WTC11 (cell line): Measurements from ENCODE around the gene HP1BP3. TPM values are rescaled to one million over a fixed set of nuclear protein-coding genes. Genes with fewer than 3 reads are reported as not detected.

ENCODE experiments used
- ATAC-seq: fragments of 200-7000 bp; cut with Tn5 transposase; 2 replicates; pipeline ENCODE4 v1.10.0; 2021; ENCODE audit warnings: mild to moderate bottlenecking, moderate library complexity
- CTCF ChIA-PET: fragments of 300-600 bp; sonication (Branson Sonifier 250); formaldehyde crosslinking; loops from one replicate; lab custom pipeline; 2021; ENCODE audit warnings: antibody characterized with exemption; lab: Charles Lee
- POLR2A ChIA-PET: fragments of 350-600 bp; sonication (Branson Sonifier 250); formaldehyde crosslinking; loops from one replicate; lab custom pipeline; 2021; ENCODE audit warnings: antibody characterized with exemption; lab: Charles Lee
- DNase-seq: peaks from one replicate; pipeline ENCODE4 v3.0.0; 2021; ENCODE audit warnings: low spot score
- H3K27ac Mint-ChIP-seq: 2 replicates; pipeline ENCODE4 v1.8.0; 2021; ENCODE audit warnings: mixed read lengths
- H3K27me3 Mint-ChIP-seq: 2 replicates; pipeline ENCODE4 v1.8.0; 2021; ENCODE audit warnings: low read depth, mild to moderate bottlenecking, moderate library complexity, mixed read lengths
- H3K36me3 Mint-ChIP-seq: 2 replicates; pipeline ENCODE4 v1.8.0; 2021; ENCODE audit warnings: mixed read lengths
- H3K4me1 Mint-ChIP-seq: 2 replicates; pipeline ENCODE4 v1.8.0; 2022; ENCODE audit warnings: mixed read lengths
- H3K4me3 Mint-ChIP-seq: 2 replicates; pipeline ENCODE4 v1.8.0; 2021; ENCODE audit warnings: mild to moderate bottlenecking, moderate library complexity, mixed read lengths
- H3K9me3 Mint-ChIP-seq: 2 replicates; pipeline ENCODE4 v1.8.0; 2021; ENCODE audit warnings: mixed read lengths
- ATF3 ChIP-seq: sonication (generic); formaldehyde crosslinking; conservative IDR thresholded peaks from 2 replicates; pipeline ENCODE4 v1.8.1; 2022; ENCODE audit warnings: mild to moderate bottlenecking, missing genetic modification reagents
- ATF6 ChIP-seq: sonication (generic); formaldehyde crosslinking; IDR thresholded peaks from 2 replicates; pipeline ENCODE4 v1.8.1; 2023; ENCODE audit warnings: mild to moderate bottlenecking, missing genetic modification reagents
- ELF4 ChIP-seq: sonication (generic); formaldehyde crosslinking; IDR thresholded peaks from 2 replicates; pipeline ENCODE4 v1.8.1; 2022; ENCODE audit warnings: low read depth, mild to moderate bottlenecking, moderate library complexity, missing genetic modification reagents
- ERG ChIP-seq: fragments of 250-450 bp; sonication (Bioruptor Pico); IDR thresholded peaks from 2 replicates; pipeline ENCODE4 v1.8.0; 2021; ENCODE audit warnings: mild to moderate bottlenecking
- ESRRA ChIP-seq: sonication (generic); formaldehyde crosslinking; IDR thresholded peaks from 2 replicates; pipeline ENCODE4 v1.8.1; 2022; ENCODE audit warnings: mild to moderate bottlenecking, missing genetic modification reagents, borderline replicate concordance
- FOXP4 ChIP-seq: sonication (generic); formaldehyde crosslinking; IDR thresholded peaks from 2 replicates; pipeline ENCODE4 v1.8.0; 2022; ENCODE audit warnings: mild to moderate bottlenecking, missing genetic modification reagents
- KAT7 ChIP-seq: sonication (generic); formaldehyde crosslinking; IDR thresholded peaks from 2 replicates; pipeline ENCODE4 v1.8.1; 2023; ENCODE audit warnings: missing genetic modification reagents, mild to moderate bottlenecking, borderline replicate concordance
- MAX ChIP-seq: sonication (generic); formaldehyde crosslinking; IDR thresholded peaks from 2 replicates; pipeline ENCODE4 v1.8.0; 2022; ENCODE audit warnings: mild to moderate bottlenecking, missing genetic modification reagents
- MYBL2 ChIP-seq: sonication (generic); formaldehyde crosslinking; IDR thresholded peaks from 2 replicates; pipeline ENCODE4 v1.8.1; 2023; ENCODE audit warnings: mild to moderate bottlenecking, moderate library complexity, missing genetic modification reagents
- NR1H2 ChIP-seq: sonication (generic); formaldehyde crosslinking; IDR thresholded peaks from 2 replicates; pipeline ENCODE4 v1.9.0; 2021; ENCODE audit warnings: mild to moderate bottlenecking, moderate library complexity, missing genetic modification reagents
- TEAD4 ChIP-seq: sonication (generic); formaldehyde crosslinking; IDR thresholded peaks from 2 replicates; pipeline ENCODE4 v1.8.0; 2022; ENCODE audit warnings: mild to moderate bottlenecking, missing genetic modification reagents
- USF2 ChIP-seq: sonication (generic); formaldehyde crosslinking; IDR thresholded peaks from 2 replicates; pipeline ENCODE4 v1.8.1; 2023; ENCODE audit warnings: mild to moderate bottlenecking, missing genetic modification reagents, moderate library complexity
- ZNF396 ChIP-seq: fragments of 250-450 bp; sonication (Bioruptor Pico); IDR thresholded peaks from 2 replicates; pipeline ENCODE4 v1.8.0; 2021; ENCODE audit warnings: mild to moderate bottlenecking, moderate library complexity, borderline replicate concordance
- total RNA-seq: library from RNA; stranded (reverse); gene quantifications from 3 replicates; pipeline ENCODE4 v1.2.3, GENCODE V29; 2021
- TF ChIP-seq, protein P1 (sequence below): fragments of 250-450 bp; sonication (Bioruptor Pico); conservative IDR thresholded peaks from 2 replicates; pipeline ENCODE4 v1.9.0; 2021; ENCODE audit warnings: mild to moderate bottlenecking

The HP1BP3 gene
- total RNA-seq, 1 experiment from 2014 or later, result 121 TPM

GRCh38 chr1:20701847-20702246, 85.3 kb downstream of the HP1BP3 start (continued):
- TF ChIP-seq KAT7 (CRISPR knock-in tag), result no peak
- TF ChIP-seq USF2 (CRISPR knock-in tag), result no peak
- TF ChIP-seq NR1H2 (CRISPR knock-in tag), result no peak
- no peak for TF ChIP-seq ZNF396 (CRISPR knock-in tag)
- no peak for TF ChIP-seq ESRRA (CRISPR knock-in tag)
- no peak for TF ChIP-seq ATF6 (CRISPR knock-in tag)
- TF ChIP-seq MYBL2 (CRISPR knock-in tag), result no peak
- no peak for TF ChIP-seq TEAD4 (CRISPR knock-in tag)
- no peak for TF ChIP-seq ATF3

- ATAC-seq, result no peak
- TF ChIP-seq, protein P1, sequence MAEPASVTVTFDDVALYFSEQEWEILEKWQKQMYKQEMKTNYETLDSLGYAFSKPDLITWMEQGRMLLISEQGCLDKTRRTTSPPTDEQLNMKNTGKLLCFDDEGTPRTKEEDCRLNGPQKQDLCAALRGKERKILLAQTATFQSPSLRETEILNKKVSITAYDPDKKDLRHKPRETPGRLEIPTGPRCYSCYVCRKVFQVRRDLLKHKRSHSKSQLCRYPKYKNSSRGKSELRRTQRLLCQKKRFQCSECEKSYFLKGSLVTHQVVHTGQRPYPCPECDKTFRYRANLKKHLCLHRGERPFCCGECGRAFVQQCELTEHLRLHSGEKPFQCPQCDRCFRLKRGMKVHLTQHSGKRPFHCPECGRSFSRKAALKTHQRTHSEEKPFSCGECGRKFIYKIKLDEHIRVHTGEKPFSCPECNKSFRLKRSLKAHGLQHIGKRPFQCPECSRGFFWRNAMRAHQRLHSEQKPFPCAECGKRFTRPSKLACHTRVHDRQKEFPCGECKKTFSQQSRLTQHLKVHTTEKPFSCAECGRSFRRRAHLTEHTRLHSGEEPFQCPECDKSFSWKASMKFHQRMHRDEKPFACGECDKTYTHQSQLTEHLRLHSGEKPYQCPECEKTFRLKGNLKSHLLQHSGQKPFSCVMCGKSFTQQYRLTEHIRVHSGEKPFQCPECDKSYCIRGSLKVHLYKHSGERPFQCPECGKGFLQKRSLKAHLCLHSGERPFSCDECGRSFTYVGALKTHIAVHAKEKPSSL (CRISPR knock-in tag), result no peak
- TF ChIP-seq ELF4 (CRISPR knock-in tag) (no peak), MAX (CRISPR knock-in tag) (no peak), ERG (CRISPR knock-in tag) (no peak), FOXP4 (CRISPR knock-in tag) (no peak)
- TF ChIP-seq, all 79 proteins: peak for 0
- Mint-ChIP-seq H3K4me1 (peaks cover 6% of the 10 kb centered on the region), H3K27ac (no peak overlapping the region), H3K4me3 (no peak overlapping the region), H3K36me3 (no peaks in the 10 kb centered on the region), H3K9me3 (no peaks in the 10 kb centered on the region), H3K27me3 (no peaks in the 10 kb centered on the region; the same call in 1 of the 2 replicates)
- ChIA-PET CTCF (interaction anchor here (0.7 to 2.5 kb wide), 3 partner anchors 27 to 494 kb away, joined by 4 to 11 read pairs (median 5); partner anchors contain the start of gene HP1BP3), POLR2A (no interaction called here)
- DNase-seq, result no peak
Measured at GRCh38 chr1:20701446-20701845, 85.7 kb downstream of the HP1BP3 start.
